GM12878 (cell line): ENCODE measurements around the gene CLRN1. TPM values are rescaled to one million over a fixed set of nuclear protein-coding genes. Genes with fewer than 3 reads are reported as not detected.

Experiments
- ATAC-seq: fragments of 200-7000 bp; cut with Tn5 transposase; 3 replicates; pipeline ENCODE4 v1.9.1; 2020; ENCODE audit warnings: mild to moderate bottlenecking, moderate library complexity
- BruUV-seq: library from RNA; stranded (reverse); fragments of 400-500 nt; replicated peaks from 2 replicates; lab custom pipeline; 2021; lab: Mats Ljungman, UMichigan
- CTCF ChIA-PET: fragments of 300-600 bp; sonication (Branson Sonifier 250); formaldehyde crosslinking; extraction: SDS; loops from one replicate; lab custom pipeline; 2021; ENCODE audit warnings: inconsistent platforms; lab: Yijun Ruan, JAX
- POLR2A ChIA-PET: fragments of 350-600 bp; formaldehyde crosslinking; extraction: SDS; loops from one replicate; lab custom pipeline; 2021; ENCODE audit warnings: inconsistent platforms; lab: Charles Lee
- RAD21 ChIA-PET: fragments of 300-600 bp; sonication (Branson Sonifier 250); formaldehyde crosslinking; loops from one replicate; lab custom pipeline; 2023; ENCODE audit warnings: antibody characterized with exemption; ENCODE audit not compliant: unreplicated experiment; lab: Charles Lee
- SMC1A ChIA-PET: fragments of 300-600 bp; sonication (Branson Sonifier 250); formaldehyde crosslinking; loops from one replicate; lab custom pipeline; 2023; ENCODE audit not compliant: unreplicated experiment, uncharacterized antibody; lab: Charles Lee
- DNase-seq: peaks from one replicate; pipeline ENCODE4 v3.0.0-alpha.2; 2011; ENCODE audit warnings: low read depth, low spot score
- FAIRE-seq: peaks from 3 replicates; lab custom pipeline; 2011; peaks lifted over from hg19 to GRCh38; lab: Jason Lieb, UNC
- H2AFZ ChIP-seq: 2 replicates; pipeline ENCODE4 v1.6.0; 2011; ENCODE audit warnings: low read depth, low read length, control low read depth; ENCODE audit not compliant: control insufficient read depth
- H3K27ac ChIP-seq: 2 replicates; pipeline ENCODE4 v1.5.1; 2011; ENCODE audit warnings: control low read depth; ENCODE audit not compliant: control insufficient read depth, insufficient read depth
- H3K27me3 ChIP-seq, 2 experiments: replicated peaks in 1 of 2; 2 replicates each; pipeline versions ENCODE4 v1.6.0 to v1.6.1; 2011; ENCODE audit warnings: low read length in 1 of 2; ENCODE audit not compliant: control insufficient read depth in 2 of 2, insufficient read depth in 2 of 2
- H3K36me3 ChIP-seq, 2 experiments: 2 replicates each; pipeline ENCODE4 v1.5.1; 2011; ENCODE audit warnings: low read length in 1 of 2; ENCODE audit not compliant: control insufficient read depth in 2 of 2, insufficient read depth in 2 of 2
- H3K4me1 ChIP-seq: 2 replicates; pipeline ENCODE4 v1.6.1; 2011; ENCODE audit warnings: mild to moderate bottlenecking, low read length, moderate library complexity, mixed read lengths; ENCODE audit not compliant: control insufficient read depth, insufficient read depth
- H3K4me2 ChIP-seq: 2 replicates; pipeline ENCODE4 v1.6.0; 2011; ENCODE audit warnings: control low read depth; ENCODE audit not compliant: control insufficient read depth, insufficient read depth
- H3K4me3 ChIP-seq: fragments of 200-600 bp; sonication (generic); 2 replicates; pipeline ENCODE4 v1.5.1; 2016
- H3K79me2 ChIP-seq: 2 replicates; pipeline ENCODE4 v1.6.0; 2011; ENCODE audit warnings: low read length; ENCODE audit not compliant: control insufficient read depth, insufficient read depth
- H3K9ac ChIP-seq: 2 replicates; pipeline ENCODE4 v1.8.0; 2011; ENCODE audit warnings: low read length, control low read depth, mixed read lengths; ENCODE audit not compliant: control insufficient read depth, insufficient read depth
- H3K9me3 ChIP-seq: replicated peaks from 3 replicates; pipeline ENCODE4 v1.5.1; 2011; ENCODE audit warnings: mild to moderate bottlenecking, low read length; ENCODE audit not compliant: control insufficient read depth, insufficient read depth
- H4K20me1 ChIP-seq: 2 replicates; pipeline ENCODE4 v1.6.0; 2011; ENCODE audit not compliant: control insufficient read depth, insufficient read depth
- ASH2L ChIP-seq: fragments of 300-600, 200-600 bp; sonication (generic); IDR thresholded peaks from 2 replicates; pipeline ENCODE4 v1.6.1; 2017; ENCODE audit warnings: low read depth, mild to moderate bottlenecking, borderline replicate concordance
- BHLHE40 ChIP-seq, 2 experiments: fragments of 450-650 bp in 1 of 2; IDR thresholded peaks; 2 replicates each; pipeline ENCODE4 v1.6.1; 2011 to 2017; ENCODE audit warnings: low read depth in 2 of 2, borderline replicate concordance in 1 of 2, improper control_type of control experiment in 1 of 2, low read length in 1 of 2, mild to moderate bottlenecking in 1 of 2
- ESRRA ChIP-seq: IDR thresholded peaks from 2 replicates; pipeline ENCODE4 v1.6.1; 2012; ENCODE audit warnings: mild to moderate bottlenecking, low read length, improper control_type of control experiment
- IKZF1 ChIP-seq: fragments of 450-650 bp; conservative IDR thresholded peaks from 2 replicates; pipeline ENCODE4 v1.6.1; 2017; ENCODE audit warnings: antibody characterized with exemption, mild to moderate bottlenecking
- LARP7 ChIP-seq: fragments of 450-650 bp; IDR thresholded peaks from 2 replicates; pipeline ENCODE4 v1.6.1; 2017; ENCODE audit warnings: mild to moderate bottlenecking
- MTA3 ChIP-seq: IDR thresholded peaks from 2 replicates; pipeline ENCODE4 v1.6.1; 2012; ENCODE audit warnings: low read length, inconsistent platforms, borderline replicate concordance
- NFYB ChIP-seq: IDR thresholded peaks from 2 replicates; pipeline ENCODE4 v1.6.1; 2011; ENCODE audit warnings: low read depth, mild to moderate bottlenecking, low read length, improper control_type of control experiment, moderate library complexity; ENCODE audit not compliant: insufficient read depth
- NR2C1 ChIP-seq: fragments of 450-650 bp; IDR thresholded peaks from 2 replicates; pipeline ENCODE4 v1.6.1; 2017; ENCODE audit warnings: antibody characterized with exemption, mild to moderate bottlenecking, moderate library complexity
- SMC3 ChIP-seq: IDR thresholded peaks from 2 replicates; pipeline ENCODE4 v1.6.1; 2011; ENCODE audit warnings: low read length, improper control_type of control experiment, borderline replicate concordance
- SREBF2 ChIP-seq: IDR thresholded peaks from 2 replicates; pipeline ENCODE4 v1.6.1; 2012; ENCODE audit warnings: mild to moderate bottlenecking, low read length
- USF1 ChIP-seq: IDR thresholded peaks from 2 replicates; pipeline ENCODE4 v1.6.1; 2011; ENCODE audit warnings: borderline replicate concordance, low read depth, mild to moderate bottlenecking, moderate library complexity, mixed read lengths, low read length; ENCODE audit not compliant: insufficient read depth; ENCODE audit errors: extremely low read length
- WGBS: methylation state at CpG from one replicate; pipeline ENCODE4 v1.1.6; 2016; ENCODE audit warnings: low lambda C conversion rate; ENCODE audit not compliant: insufficient replicate concordance, insufficient coverage; ENCODE audit errors: missing lambda C conversion rate; 5-methylcytosine and 5-hydroxymethylcytosine counted together
- in situ Hi-C: fragments of 300-500 bp; cut with MboI; formaldehyde crosslinking; loops from 9 replicates; pipeline ENCODE4 v1.14.3; 2018; ENCODE audit warnings: mixed read lengths
- intact Hi-C: fragments of 100-400 bp; cut with micrococcal nuclease; formaldehyde crosslinking; loops from one replicate; pipeline ENCODE4 v1.14.2; 2022; ENCODE audit not compliant: unreplicated experiment
- polyA plus RNA-seq, 11 experiments: library from polyadenylated mRNA; depleted of rRNA in 4 of 11; unstranded in 6 of 11; stranded (reverse) in 5 of 11; fragments of >200 nt; fragmentation: Nextera tagmentation in 4 of 11; fragmentation: Illumina TruSeq in 1 of 11; extraction: Ambion mirVana in 4 of 11; extraction: Trizol in 1 of 11; gene quantifications; 1 replicate in 1 of 11; 2 replicates in 10 of 11; pipeline versions ENCODE4 v1.2.1 to v1.2.3, GENCODE V29; 2011 to 2016; ENCODE audit warnings: inconsistent platforms in 2 of 11, missing spikeins in 2 of 11, low read depth in 1 of 11
- total RNA-seq, 4 experiments: library from RNA; depleted of rRNA in 3 of 4; stranded (reverse); fragments of >200 nt in 3 of 4; fragmentation: Illumina TruSeq in 1 of 4; extraction: Trizol in 1 of 4; gene quantifications; 2 replicates each; pipeline versions ENCODE4 v1.2.1 to v1.2.3, GENCODE V29; 2013 to 2021

The CLRN1 gene
- total and polyA plus RNA-seq, 10 of the 15 experiments (the other 5 are each of a cell fraction or from before 2014, with no cell fraction given): not detected

GRCh38 chr3:150975086-150975991 is 2.8 kb upstream of the CLRN1 start:
- Histone ChIP-seq H4K20me1 (no peaks in the 10 kb centered on the region), H3K9ac (no peak overlapping the region), H3K27ac (no peak overlapping the region), H3K4me1 (no peaks in the 10 kb centered on the region), H3K79me2 (no peaks in the 10 kb centered on the region), H3K27me3 (peaks cover 0 to 3% of the 10 kb centered on the region in 2 experiments; a peak in 2 of 4 replicates), H2AFZ (no peak overlapping the region), H3K4me3 (no peak overlapping the region), H3K9me3 (no peaks in the 10 kb centered on the region), H3K4me2 (no peak overlapping the region), H3K36me3 (no peaks in the 10 kb centered on the region)
- ChIA-PET RAD21 (no interaction called here), CTCF (no interaction called here), SMC1A (no interaction called here), POLR2A (no interaction called here)
- WGBS: 32% methylated on average over 7 of the region's 7 CpGs
- intact Hi-C loops: no loop called here
- no peak for TF ChIP-seq NR2C1
- no peak for TF ChIP-seq SREBF2
- TF ChIP-seq SMC3: no peak
- no peak for TF ChIP-seq NFYB
- no peak for TF ChIP-seq USF1
- no peak for TF ChIP-seq ASH2L
- TF ChIP-seq ESRRA: no peak
- no peak for TF ChIP-seq LARP7
- no peak for TF ChIP-seq IKZF1
- TF ChIP-seq BHLHE40 (IDR thresholded peaks at IDR 0.05; ENCODE audit: borderline replicate concordance in 1 of 2, low read depth in 2 of 2, low read length in 1 of 2): no peak
- no peak for TF ChIP-seq MTA3
- BruUV-seq: no TSS peak
- ATAC-seq (no peak), FAIRE-seq (no peak), DNase-seq (no peak)
- in situ Hi-C loops: no loop called here
